Panc1 (cell line): ENCODE data around the gene ITFG2. TPM values are rescaled to one million over a fixed set of nuclear protein-coding genes. Genes with fewer than 3 reads are reported as not detected.
A peak's percentile ranks its signal among the peaks of the same experiment; 100 is the strongest.

Experiments used
- ATAC-seq: fragments of 200-7000 bp; cut with Tn5 transposase; 2 replicates; pipeline ENCODE4 v1.9.1; 2020; ENCODE audit warnings: mild to moderate bottlenecking, moderate library complexity
- BruUV-seq: library from RNA; stranded (reverse); fragments of 400-500 nt; replicated peaks from 2 replicates; lab custom pipeline; 2021; lab: Mats Ljungman, UMichigan
- CTCF ChIA-PET: fragments of 300-600 bp; sonication (Branson Sonifier 250); formaldehyde crosslinking; loops from one replicate; lab custom pipeline; 2022; ENCODE audit warnings: antibody characterized with exemption; lab: Charles Lee
- POLR2A ChIA-PET: fragments of 300-600 bp; sonication (Branson Sonifier 250); formaldehyde crosslinking; loops from one replicate; lab custom pipeline; 2022; ENCODE audit warnings: antibody characterized with exemption; lab: Charles Lee
- DNase-seq: peaks from one replicate; pipeline ENCODE4 v3.0.0-alpha.2; 2010; ENCODE audit warnings: low read depth, low spot score
- H3K27ac ChIP-seq: 2 replicates; pipeline ENCODE4 v1.5.1; 2011; ENCODE audit warnings: mild to moderate bottlenecking, low read length, inconsistent platforms
- H3K27me3 ChIP-seq: fragments of 200-500 bp; sonication (Bioruptor generic); 2 replicates; pipeline ENCODE4 v1.6.0; 2014; ENCODE audit warnings: low read length, inconsistent platforms; ENCODE audit not compliant: control insufficient read depth, insufficient read depth
- H3K36me3 ChIP-seq: fragments of 200-500 bp; sonication (Bioruptor generic); 2 replicates; pipeline ENCODE4 v1.5.1; 2014; ENCODE audit warnings: inconsistent platforms, mild to moderate bottlenecking, low read length, moderate library complexity; ENCODE audit not compliant: control insufficient read depth, insufficient read depth
- H3K4me1 ChIP-seq: 2 replicates; pipeline ENCODE4 v1.5.1; 2011; ENCODE audit warnings: inconsistent platforms, mild to moderate bottlenecking, low read length, moderate library complexity; ENCODE audit not compliant: control insufficient read depth, insufficient read depth
- H3K4me3 ChIP-seq, 2 experiments: 2 replicates each; pipeline ENCODE4 v1.5.1; 2011 to 2012; ENCODE audit warnings: low read depth in 2 of 2, low read length in 2 of 2, mild to moderate bottlenecking in 2 of 2, inconsistent platforms in 1 of 2, moderate library complexity in 1 of 2
- H3K9me3 ChIP-seq: fragments of 200-500 bp; sonication (Bioruptor generic); 2 replicates; pipeline ENCODE4 v1.5.1; 2014; ENCODE audit warnings: low read depth, mild to moderate bottlenecking, inconsistent platforms, low read length, moderate library complexity; ENCODE audit not compliant: control insufficient read depth, insufficient read depth
- CTCF ChIP-seq: fragments of 450-650 bp; IDR thresholded peaks from 2 replicates; pipeline ENCODE4 v1.5.1; 2017; ENCODE audit warnings: mild to moderate bottlenecking
- POLR2AphosphoS5 ChIP-seq: IDR thresholded peaks from 2 replicates; pipeline ENCODE4 v1.6.1; 2012; ENCODE audit warnings: mild to moderate bottlenecking, low read depth, low read length, moderate library complexity
- REST ChIP-seq, 2 experiments: IDR thresholded peaks; 2 replicates each; pipeline ENCODE4 v1.6.1; 2011 to 2012; ENCODE audit warnings: low read depth in 2 of 2, control low read depth in 1 of 2, low read length in 1 of 2, mild to moderate bottlenecking in 1 of 2, moderate library complexity in 1 of 2; ENCODE audit not compliant: insufficient read depth in 1 of 2
- SIN3A ChIP-seq: IDR thresholded peaks from 2 replicates; pipeline ENCODE4 v1.6.1; 2012; ENCODE audit warnings: low read depth, mild to moderate bottlenecking, low read length, moderate library complexity, borderline replicate concordance; ENCODE audit not compliant: insufficient read depth
- in situ Hi-C: cut with HindIII; loops from 2 replicates; pipeline ENCODE4 v1.10.0; 2016; ENCODE audit warnings: low sequenced_read_pairs, low pct_unique_long_range_greater_than_20kb
- intact Hi-C: fragments of 100-400 bp; cut with micrococcal nuclease; formaldehyde crosslinking; loops from one replicate; pipeline ENCODE4 v1.10.0; 2022; ENCODE audit not compliant: unreplicated experiment
- total RNA-seq: library from RNA; stranded (reverse); gene quantifications from one replicate; pipeline ENCODE4 v1.2.1, GENCODE V29; 2021; ENCODE audit not compliant: unreplicated experiment

The ITFG2 gene
- total RNA-seq, 1 experiment from 2014 or later = 17.4 TPM

- Histone ChIP-seq H3K27me3 (no peaks in the 10 kb centered on the region), H3K27ac (no peak overlapping the region), H3K4me3 (no peak overlapping the region), H3K36me3 (peaks cover 24% of the 10 kb centered on the region), H3K9me3 (no peaks in the 10 kb centered on the region), H3K4me1 (peaks cover 10% of the 10 kb centered on the region)
- in situ Hi-C loops (no loop called here), intact Hi-C loops (no loop called here)
- no peak for TF ChIP-seq REST (IDR thresholded peaks at IDR 0.05; ENCODE audit: insufficient read depth in 1 of 2, low read depth in 2 of 2, low read length in 1 of 2)
- POLR2A ChIA-PET = no interaction called here
- DNase-seq (no peak), ATAC-seq (no peak)
- BruUV-seq = no TSS peak
- CTCF ChIA-PET = no interaction called here
Measured at GRCh38 chr12:2801044-2801783, 11.3 kb upstream of the ITFG2 start.

GRCh38 chr12:2803635-2804392 is 8.7 kb upstream of the ITFG2 start:
- TF ChIP-seq REST (IDR thresholded peaks at IDR 0.05; ENCODE audit: insufficient read depth in 1 of 2, low read depth in 2 of 2, low read length in 1 of 2) = no peak
- no peak for TF ChIP-seq CTCF
- no peak for TF ChIP-seq SIN3A
- no peak for TF ChIP-seq POLR2AphosphoS5
- Histone ChIP-seq H3K27me3 (no peaks in the 10 kb centered on the region), H3K27ac (no peak overlapping the region), H3K4me3 (no peak overlapping the region), H3K36me3 (peaks cover 13% of the 10 kb centered on the region), H3K9me3 (no peaks in the 10 kb centered on the region), H3K4me1 (no peaks in the 10 kb centered on the region)
- CTCF ChIA-PET = no interaction called here
- BruUV-seq = TSS peak; percentile 95
- no peak for DNase-seq
- no peak for ATAC-seq
- in situ Hi-C loops (no loop called here), intact Hi-C loops (no loop called here)
- POLR2A ChIA-PET = interaction anchor here (0.6 kb wide), 1 partner anchor 39 kb away, joined by 3 read pairs; no protein-coding TSS in a partner anchor
